ENCODE data around the gene MYO10.
"Not testable (repeated sequence)": the region's sequence is repeated elsewhere in the genome, so short reads cannot be mapped to it uniquely, and the experiment has no call there.

MYO10 gene

GRCh38 chr5:16735101-16736060 lies 200.7 kb downstream of the MYO10 start:
- no peak for DNase-seq

DNA sequence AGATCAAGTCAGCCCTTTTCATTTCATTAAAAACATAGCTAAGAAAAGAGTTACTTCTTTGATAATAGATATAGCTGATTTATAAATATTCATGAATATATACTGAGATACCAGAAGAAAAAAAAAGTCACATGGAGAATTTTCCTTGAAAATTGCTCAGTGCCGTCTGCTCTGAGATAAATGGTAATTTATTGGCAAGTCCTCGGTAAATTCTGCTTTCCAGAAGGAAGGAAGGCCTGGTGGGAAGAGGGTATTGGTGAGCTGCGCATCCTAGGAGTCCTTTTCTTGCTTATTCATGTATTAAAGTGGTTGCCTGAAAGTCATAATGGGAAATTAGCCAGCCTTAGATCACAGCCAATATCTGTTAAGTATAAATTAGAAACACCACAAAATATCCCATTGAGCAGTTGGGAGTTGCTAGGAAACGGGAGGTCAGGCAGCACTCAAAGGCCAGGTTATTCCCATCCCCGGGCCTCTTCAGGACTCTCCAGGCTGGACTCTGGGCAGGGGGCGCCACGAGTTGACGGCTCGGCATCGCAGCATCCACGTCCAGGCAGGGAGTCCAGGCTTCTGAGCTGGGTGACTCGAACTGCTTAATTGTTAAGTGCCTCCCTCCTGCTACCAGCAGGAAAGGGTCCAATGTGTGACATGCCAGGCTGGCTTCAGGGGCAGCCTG lies 202.6 kb downstream of the MYO10 start:
- DNase-seq = no peak

DNA sequence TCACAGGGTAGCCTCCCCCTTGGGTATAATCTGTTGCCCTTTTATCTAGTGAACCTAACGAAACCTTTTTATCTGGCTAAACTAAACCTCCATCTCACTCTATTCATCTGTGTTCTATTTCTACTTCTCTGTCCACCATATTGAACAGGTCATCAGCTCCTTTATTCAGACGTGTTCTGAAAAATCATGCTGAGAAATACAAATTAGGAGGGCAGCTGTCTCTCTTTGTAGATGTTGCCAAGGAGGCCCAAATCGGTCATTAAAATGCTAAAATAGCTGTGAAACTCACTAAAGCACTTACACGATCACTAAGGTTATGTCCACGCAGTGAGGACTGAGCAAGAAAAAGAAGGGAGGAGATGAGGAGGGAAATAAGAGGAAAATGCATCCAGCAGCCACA lies 203.7 kb downstream of the MYO10 start:
- DNase-seq = no peak

DNA sequence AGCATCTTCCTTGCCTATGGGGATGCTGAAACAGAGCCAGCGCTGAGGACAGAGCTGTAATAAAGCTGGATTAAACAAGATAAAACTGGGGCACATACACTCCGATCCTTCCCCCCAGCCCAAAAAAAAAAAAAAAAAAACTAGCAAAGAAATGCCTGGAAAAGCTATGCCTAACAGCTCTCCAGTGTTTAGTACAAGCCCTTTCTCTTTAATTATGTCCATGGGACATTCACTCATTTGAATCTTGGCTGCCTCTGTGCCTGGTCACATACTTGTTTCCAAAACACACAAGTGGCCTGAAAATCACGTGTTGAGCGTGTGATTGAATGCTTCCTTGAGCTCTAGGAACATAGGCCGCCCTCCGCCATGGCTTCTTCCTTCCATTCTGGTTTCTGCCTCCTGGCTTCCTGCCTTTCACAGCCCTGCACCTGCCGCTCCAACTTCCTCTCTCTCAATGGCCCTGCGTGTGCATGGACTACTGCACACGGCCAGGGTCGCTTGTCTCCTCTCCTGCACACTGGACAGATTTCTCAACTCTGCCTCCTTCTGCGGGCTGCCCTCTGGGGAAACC lies 208.2 kb downstream of the MYO10 start:
- no peak for DNase-seq

- no peak for DNase-seq
Observed at GRCh38 chr5:16726538-16726946, 209.5 kb downstream of the MYO10 start.

DNA sequence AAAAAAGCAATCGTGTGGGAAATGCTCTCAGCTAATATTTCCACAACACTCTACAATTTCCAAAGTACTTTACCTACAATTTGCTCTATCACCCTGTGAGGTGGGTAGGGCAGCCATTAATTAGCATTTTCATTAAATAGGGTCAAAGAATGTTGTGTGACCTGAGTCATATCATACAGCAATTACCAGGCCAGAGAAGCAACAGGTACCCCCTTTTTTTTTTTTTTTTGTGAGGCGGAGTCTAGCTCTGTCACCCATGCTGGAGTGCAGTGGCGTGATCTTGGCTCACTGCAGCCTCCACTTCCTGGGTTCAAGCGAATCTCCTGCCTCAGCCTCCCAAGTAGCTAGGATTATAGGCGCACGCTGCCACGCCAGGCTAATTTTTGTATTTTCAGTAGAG lies 210.5 kb downstream of the MYO10 start:
- DNase-seq = no peak

GRCh38 chr5:16723821-16724220 lies 212.3 kb downstream of the MYO10 start:
- no peak for DNase-seq

DNA sequence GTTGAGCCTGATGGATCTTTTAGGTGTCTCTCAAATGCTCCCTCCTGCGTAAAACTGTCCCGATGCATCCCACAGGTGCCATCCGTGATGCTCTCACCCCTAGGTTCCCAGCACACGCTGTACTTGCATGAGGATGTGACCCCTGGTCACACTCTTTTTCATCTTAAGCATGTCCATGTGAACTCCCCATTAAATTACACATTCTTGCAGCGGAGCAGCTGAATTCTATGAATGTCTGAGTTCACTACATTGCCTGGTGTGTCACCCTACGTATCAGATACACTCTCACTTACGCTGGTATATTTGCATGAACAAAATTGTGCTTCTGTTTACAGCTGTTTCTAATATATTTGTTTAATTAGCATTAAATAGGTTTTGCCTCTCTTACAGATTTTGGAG lies 214.0 kb downstream of the MYO10 start:
- no peak for DNase-seq

DNA sequence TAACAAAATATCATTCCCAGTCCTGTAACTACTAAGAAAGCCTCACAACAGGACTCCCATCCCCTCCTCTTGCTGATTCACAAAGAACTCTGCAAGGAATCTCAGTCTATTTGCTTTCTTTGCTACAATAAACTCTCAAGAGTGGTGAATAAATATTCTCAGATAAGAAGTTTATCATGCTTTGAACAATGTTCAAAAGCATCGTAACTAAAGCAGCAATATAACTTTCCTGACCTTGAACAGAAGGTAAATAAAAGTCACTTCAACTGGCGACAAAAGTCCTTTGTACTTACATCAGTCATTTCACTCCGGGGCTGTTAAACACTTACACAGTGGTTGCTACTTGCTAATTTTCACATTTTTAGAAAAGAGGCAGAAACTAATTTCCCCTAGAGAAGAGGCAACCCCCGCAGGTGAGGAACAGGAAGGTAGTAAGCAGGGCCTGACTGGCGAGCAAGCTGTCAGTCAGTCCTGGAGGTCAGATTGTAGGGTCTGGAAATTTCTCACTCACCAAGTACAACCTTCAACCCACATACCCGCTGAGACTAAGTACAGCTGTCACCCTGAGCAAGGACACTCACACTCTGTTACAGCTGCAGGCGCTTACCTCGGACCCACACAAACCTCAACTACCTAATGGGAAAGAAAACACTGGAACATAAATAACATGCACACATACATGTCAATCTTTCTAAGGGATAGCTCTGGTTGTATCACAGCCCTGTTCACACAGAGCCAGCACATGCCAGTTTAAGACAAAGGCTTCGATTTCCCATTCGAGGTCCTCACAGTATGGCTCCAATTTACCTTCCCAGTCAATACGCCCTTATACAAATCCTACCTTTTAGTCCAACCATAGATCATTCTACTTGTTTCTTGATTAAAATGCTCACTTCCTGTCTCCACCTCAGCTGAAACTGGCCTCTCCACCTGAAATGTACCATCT lies 214.7 kb downstream of the MYO10 start:
- DNase-seq = no peak

DNA sequence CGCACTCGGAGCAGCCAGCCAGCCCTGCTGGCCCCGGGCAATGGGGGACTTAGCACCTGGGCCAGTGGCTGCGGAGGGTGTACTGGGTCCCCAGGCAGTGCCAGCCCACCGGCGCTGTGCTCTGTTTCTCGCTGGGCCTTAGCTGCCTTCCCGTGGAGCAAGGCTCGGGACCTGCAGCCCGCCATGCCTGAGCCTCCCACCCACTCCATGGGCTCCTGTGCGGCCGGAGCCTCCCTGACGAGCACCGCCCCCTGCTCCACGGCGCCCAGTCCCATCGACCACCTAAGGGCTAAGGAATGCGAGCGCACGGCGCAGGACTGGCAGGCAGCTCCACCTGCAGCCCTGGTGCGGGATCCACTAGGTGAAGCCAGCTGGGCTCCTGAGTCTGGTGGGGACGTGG lies 218.1 kb downstream of the MYO10 start:
- not testable (repeated sequence) for DNase-seq

DNA sequence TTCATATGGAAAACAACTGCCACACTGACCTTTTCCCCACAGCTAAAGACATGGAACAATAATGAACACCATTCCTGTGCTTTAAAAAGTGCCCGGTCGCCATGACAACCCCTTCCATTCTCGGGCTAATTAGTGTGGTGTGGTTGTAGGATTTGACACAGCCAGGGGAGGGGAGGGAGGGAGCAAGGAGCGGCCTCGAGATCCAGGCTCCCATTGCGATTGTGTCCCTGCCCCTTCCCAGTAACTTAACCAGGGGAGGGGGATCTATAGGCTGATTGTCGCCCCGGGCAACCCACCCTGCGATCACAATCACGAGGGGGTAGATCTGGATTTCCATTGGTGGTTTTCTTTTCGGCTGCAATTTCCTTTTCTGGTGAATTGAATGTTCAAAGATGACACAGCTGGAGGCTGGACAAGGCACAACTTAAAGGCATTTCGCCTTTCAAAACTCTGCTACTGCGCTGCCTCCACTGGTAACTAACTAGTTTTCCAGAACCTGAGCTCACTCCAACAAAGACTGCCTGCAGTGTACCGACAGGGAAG lies 222.6 kb downstream of the MYO10 start:
- no peak for DNase-seq

DNA sequence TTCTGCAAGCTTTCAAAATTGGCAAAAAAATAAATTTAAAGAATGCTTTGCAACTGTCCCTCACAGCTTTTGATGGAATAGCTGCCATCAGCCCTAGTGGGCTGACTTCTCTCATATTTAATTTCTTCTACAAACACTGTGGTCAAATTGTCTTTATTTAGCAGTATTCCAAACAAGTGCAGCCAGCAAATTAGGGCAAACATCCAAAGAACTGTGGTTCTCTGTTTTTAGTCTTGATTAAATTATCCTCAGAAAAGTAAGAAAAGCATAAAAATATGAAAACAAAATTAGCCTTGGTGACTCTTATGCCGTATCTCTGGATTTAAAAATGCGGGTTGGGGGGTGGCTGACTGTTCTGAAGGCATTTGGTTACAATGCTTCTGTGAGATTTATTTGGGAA lies 223.5 kb downstream of the MYO10 start:
- no peak for DNase-seq

GRCh38 chr5:16712178-16712577 lies 223.9 kb downstream of the MYO10 start:
- DNase-seq = no peak

GRCh38 chr5:16709691-16710433 lies 226.2 kb downstream of the MYO10 start:
- DNase-seq = no peak

GRCh38 chr5:16707869-16708192 lies 228.3 kb downstream of the MYO10 start:
- no peak for DNase-seq

- no peak for DNase-seq
Observed at GRCh38 chr5:16707168-16707868, 228.8 kb downstream of the MYO10 start.

- DNase-seq = no peak
Observed at GRCh38 chr5:16704945-16705344, 231.1 kb downstream of the MYO10 start.

DNA sequence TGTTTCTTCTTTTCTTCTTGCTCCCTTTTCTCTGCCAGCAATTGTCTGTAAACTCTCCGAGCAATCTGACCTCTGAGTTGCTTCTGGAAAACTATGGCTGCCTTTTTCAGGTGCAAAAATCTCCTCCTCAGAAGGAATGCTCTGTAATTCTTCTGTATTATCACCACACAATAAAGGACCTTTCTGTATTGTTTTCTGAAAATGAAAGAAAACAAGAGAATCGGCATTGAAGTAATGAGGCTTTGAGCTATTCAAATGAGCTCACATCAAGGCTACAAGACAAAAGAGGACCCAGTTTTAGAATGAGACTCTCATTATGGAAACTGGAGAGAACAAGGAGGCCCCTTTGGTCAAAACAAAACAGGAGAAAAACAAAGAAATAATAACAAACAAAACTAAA lies 233.1 kb downstream of the MYO10 start:
- DNase-seq = no peak

GRCh38 chr5:16701134-16702099 lies 234.7 kb downstream of the MYO10 start:
- no peak for DNase-seq

GRCh38 chr5:16700081-16700480 lies 236.0 kb downstream of the MYO10 start:
- DNase-seq = no peak
